DOHH2 (cell line): ENCODE measurements around the gene USH1C.

Experiments
- H3F3A ChIP-seq: fragments of 200-600 bp; sonication (generic), shearing (Covaris generic); 2 replicates; pipeline ENCODE4 v1.6.0; 2016; ENCODE audit warnings: antibody characterized with exemption, mild to moderate bottlenecking; ENCODE audit not compliant: control insufficient read depth, insufficient read depth
- H3K27ac ChIP-seq: fragments of 200-600 bp; sonication (generic); 2 replicates; pipeline ENCODE4 v1.5.1; 2014; ENCODE audit warnings: low read depth, mild to moderate bottlenecking, low read length, moderate library complexity
- H3K27me3 ChIP-seq: fragments of 200-600 bp; sonication (generic); 2 replicates; pipeline ENCODE4 v1.6.1; 2014; ENCODE audit warnings: mild to moderate bottlenecking, low read length, mixed read lengths; ENCODE audit not compliant: control insufficient read depth
- H3K36me3 ChIP-seq: fragments of 200-600 bp; sonication (generic); 2 replicates; pipeline ENCODE4 v1.6.1; 2014; ENCODE audit warnings: mild to moderate bottlenecking, low read length, moderate library complexity, mixed read lengths; ENCODE audit not compliant: control insufficient read depth
- H3K4me1 ChIP-seq: fragments of 200-600 bp; sonication (generic); 2 replicates; pipeline ENCODE4 v1.6.1; 2014; ENCODE audit warnings: mild to moderate bottlenecking, low read length, mixed read lengths; ENCODE audit not compliant: control insufficient read depth
- H3K4me2 ChIP-seq: fragments of 200-600 bp; sonication (generic); 2 replicates; pipeline ENCODE4 v1.6.0; 2014; ENCODE audit warnings: mild to moderate bottlenecking, low read length, moderate library complexity
- H3K4me3 ChIP-seq: fragments of 200-600 bp; sonication (generic); 2 replicates; pipeline ENCODE4 v1.5.1; 2014; ENCODE audit warnings: mild to moderate bottlenecking, low read length, mixed read lengths
- H3K79me2 ChIP-seq: fragments of 200-600 bp; sonication (generic); 2 replicates; pipeline ENCODE4 v1.6.1; 2014; ENCODE audit warnings: mild to moderate bottlenecking, low read length, mixed read lengths; ENCODE audit not compliant: control insufficient read depth
- H3K9me2 ChIP-seq: fragments of 200-600 bp; sonication (generic); replicated peaks from 2 replicates; pipeline ENCODE4 v1.6.1; 2014; ENCODE audit warnings: mild to moderate bottlenecking, low read length, mixed read lengths; ENCODE audit not compliant: control insufficient read depth
- H3K9me3 ChIP-seq: fragments of 200-600 bp; sonication (generic); 2 replicates; pipeline ENCODE4 v1.6.1; 2014; ENCODE audit warnings: antibody characterized with exemption, low read length, mixed read lengths; ENCODE audit not compliant: control insufficient read depth, insufficient read depth
- H4K20me1 ChIP-seq: fragments of 200-600 bp; sonication (generic); 2 replicates; pipeline ENCODE4 v1.6.0; 2014; ENCODE audit warnings: low read depth, mild to moderate bottlenecking, antibody characterized with exemption, low read length, moderate library complexity; ENCODE audit not compliant: control insufficient read depth, insufficient read depth
- CTCF ChIP-seq: fragments of 200-600 bp; sonication (generic); IDR thresholded peaks from one replicate; pipeline ENCODE4 v1.5.1; 2014; ENCODE audit warnings: antibody characterized with exemption, mild to moderate bottlenecking, low read depth, low read length; ENCODE audit not compliant: poor library complexity, severe bottlenecking
- EZH2phosphoT487 ChIP-seq: fragments of 200-600 bp; sonication (generic); IDR thresholded peaks from 2 replicates; pipeline ENCODE4 v1.6.1; 2017; ENCODE audit warnings: borderline replicate concordance, mild to moderate bottlenecking, antibody characterized with exemption, low read length, moderate library complexity, mixed read lengths

The USH1C gene

GRCh38 chr11:17561111-17561415 lies 16.8 kb upstream of the USH1C start:
- H3K4me1 ChIP-seq = no peaks in the 10 kb centered on the region
- H3K36me3 ChIP-seq = no peaks in the 10 kb centered on the region
- no peaks in the 10 kb centered on the region for H4K20me1 ChIP-seq
- no peaks in the 10 kb centered on the region for H3K27me3 ChIP-seq
- no peaks in the 10 kb centered on the region for H3F3A ChIP-seq
- H3K79me2 ChIP-seq = no peaks in the 10 kb centered on the region
- no peaks in the 10 kb centered on the region for H3K9me3 ChIP-seq
- no peak overlapping the region for H3K4me2 ChIP-seq
- TF ChIP-seq CTCF = no peak
- H3K27ac ChIP-seq = no peak overlapping the region
- H3K9me2 ChIP-seq = no peaks in the 10 kb centered on the region
- H3K4me3 ChIP-seq = no peak overlapping the region

- Histone ChIP-seq H3K9me2 (no peaks in the 10 kb centered on the region), H3K27me3 (no peaks in the 10 kb centered on the region), H3K4me1 (no peaks in the 10 kb centered on the region), H3K9me3 (no peaks in the 10 kb centered on the region), H3K27ac (no peak overlapping the region), H3K36me3 (no peaks in the 10 kb centered on the region), H3K79me2 (no peaks in the 10 kb centered on the region), H4K20me1 (no peaks in the 10 kb centered on the region), H3K4me3 (no peak overlapping the region), H3F3A (no peaks in the 10 kb centered on the region), H3K4me2 (no peak overlapping the region)
- no peak for TF ChIP-seq CTCF
- no peak for TF ChIP-seq EZH2phosphoT487
Measured at GRCh38 chr11:17560281-17561110, 16.3 kb upstream of the USH1C start.

GRCh38 chr11:17559341-17560087 lies 15.3 kb upstream of the USH1C start:
- Histone ChIP-seq H3F3A (no peaks in the 10 kb centered on the region), H3K27me3 (no peaks in the 10 kb centered on the region), H3K79me2 (no peaks in the 10 kb centered on the region), H3K4me1 (no peaks in the 10 kb centered on the region), H3K4me2 (no peak overlapping the region), H3K9me2 (no peaks in the 10 kb centered on the region), H4K20me1 (no peaks in the 10 kb centered on the region), H3K4me3 (no peak overlapping the region), H3K36me3 (no peaks in the 10 kb centered on the region), H3K9me3 (no peaks in the 10 kb centered on the region), H3K27ac (no peak overlapping the region)
- TF ChIP-seq EZH2phosphoT487 (no peak), CTCF (no peak)
